Measurements from ENCODE around the gene STIM1.

Gene STIM1

GRCh38 chr11:4027746-4028145 is 172.3 kb downstream of the STIM1 start:
- Histone ChIP-seq H2AFZ (ENCODE audit: low read depth, low read length) (no peak overlapping the region), H3K4me1 (ENCODE audit: insufficient read depth, low read length) (no peaks in the 10 kb centered on the region), H3K27me3 (ENCODE audit: insufficient read depth, low read length, poor library complexity) (no peaks in the 10 kb centered on the region), H3K4me2 (ENCODE audit: insufficient read depth, low read length) (no peak overlapping the region), H3K36me3 (ENCODE audit: insufficient read depth, low read length) (peaks cover 31% of the 10 kb centered on the region; the same call in 1 of the 2 replicates), H3K79me2 (ENCODE audit: insufficient read depth, low read length) (no peaks in the 10 kb centered on the region), H3K27ac (ENCODE audit: low read length) (no peak overlapping the region), H4K20me1 (ENCODE audit: insufficient read depth, low read length) (no peaks in the 10 kb centered on the region), H3K9ac (ENCODE audit: low read depth, low read length) (no peak overlapping the region), H3K9me3 (ENCODE audit: insufficient read depth, low read length, severe bottlenecking) (peaks cover 5% of the 10 kb centered on the region), H3K4me3 (ENCODE audit: low read depth in 1 of 2, low read length in 2 of 2) (no peak overlapping the region)
- no peak for ATAC-seq (ENCODE audit: insufficient read depth, low read depth)
- DNase-seq, result no peak
- TF ChIP-seq CTCF (IDR thresholded peaks at IDR 0.05; ENCODE audit: borderline replicate concordance, extremely low read depth, low read length, poor library complexity, severe bottlenecking), result no peak
- TF ChIP-seq EZH2 (IDR thresholded peaks at IDR 0.05; ENCODE audit: borderline replicate concordance, low read depth, low read length, severe bottlenecking), result no peak

GRCh38 chr11:4030197-4030596 is 174.7 kb downstream of the STIM1 start:
- DNase-seq (no peak), ATAC-seq (ENCODE audit: insufficient read depth, low read depth) (no peak)
- H3K27me3 ChIP-seq (ENCODE audit: insufficient read depth, low read length, poor library complexity), result no peaks in the 10 kb centered on the region
- H3K9me3 ChIP-seq (ENCODE audit: insufficient read depth, low read length, severe bottlenecking), result peaks cover 7% of the 10 kb centered on the region
- no peak overlapping the region for H2AFZ ChIP-seq (ENCODE audit: low read depth, low read length)
- no peaks in the 10 kb centered on the region for H4K20me1 ChIP-seq (ENCODE audit: insufficient read depth, low read length)
- H3K4me2 ChIP-seq (ENCODE audit: insufficient read depth, low read length), result no peak overlapping the region
- no peak overlapping the region for H3K27ac ChIP-seq (ENCODE audit: low read length)
- TF ChIP-seq EZH2 (IDR thresholded peaks at IDR 0.05; ENCODE audit: borderline replicate concordance, low read depth, low read length, severe bottlenecking) (no peak), CTCF (IDR thresholded peaks at IDR 0.05; ENCODE audit: borderline replicate concordance, extremely low read depth, low read length, poor library complexity, severe bottlenecking) (no peak)
- no peak overlapping the region for H3K9ac ChIP-seq (ENCODE audit: low read depth, low read length)
- H3K4me3 ChIP-seq (ENCODE audit: low read depth in 1 of 2, low read length in 2 of 2), result no peak overlapping the region
- H3K36me3 ChIP-seq (ENCODE audit: insufficient read depth, low read length), result peaks cover 15% of the 10 kb centered on the region; the same call in 1 of the 2 replicates
- H3K4me1 ChIP-seq (ENCODE audit: insufficient read depth, low read length), result no peaks in the 10 kb centered on the region
- H3K79me2 ChIP-seq (ENCODE audit: insufficient read depth, low read length), result no peaks in the 10 kb centered on the region

- peaks cover 9% of the 10 kb centered on the region; the same call in 1 of the 2 replicates for H3K79me2 ChIP-seq (ENCODE audit: insufficient read depth, low read length)
- H4K20me1 ChIP-seq (ENCODE audit: insufficient read depth, low read length), result no peaks in the 10 kb centered on the region; the same call in 1 of the 2 replicates
- DNase-seq (no peak), ATAC-seq (ENCODE audit: insufficient read depth, low read depth) (no peak)
- no peak overlapping the region for H3K27ac ChIP-seq (ENCODE audit: low read length)
- H3K4me1 ChIP-seq (ENCODE audit: insufficient read depth, low read length), result no peaks in the 10 kb centered on the region
- H3K9ac ChIP-seq (ENCODE audit: low read depth, low read length), result no peak overlapping the region
- no peak overlapping the region for H3K4me3 ChIP-seq (ENCODE audit: low read depth in 1 of 2, low read length in 2 of 2)
- peaks cover 11% of the 10 kb centered on the region for H3K9me3 ChIP-seq (ENCODE audit: insufficient read depth, low read length, severe bottlenecking)
- no peak overlapping the region for H2AFZ ChIP-seq (ENCODE audit: low read depth, low read length)
- no peak for TF ChIP-seq EZH2 (IDR thresholded peaks at IDR 0.05; ENCODE audit: borderline replicate concordance, low read depth, low read length, severe bottlenecking)
- TF ChIP-seq CTCF (IDR thresholded peaks at IDR 0.05; ENCODE audit: borderline replicate concordance, extremely low read depth, low read length, poor library complexity, severe bottlenecking), result no peak
- no peaks in the 10 kb centered on the region for H3K27me3 ChIP-seq (ENCODE audit: insufficient read depth, low read length, poor library complexity)
- H3K36me3 ChIP-seq (ENCODE audit: insufficient read depth, low read length), result peaks cover 3% of the 10 kb centered on the region; the same call in 1 of the 2 replicates
- no peak overlapping the region for H3K4me2 ChIP-seq (ENCODE audit: insufficient read depth, low read length)
Observed at GRCh38 chr11:4032097-4032496, 176.6 kb downstream of the STIM1 start.

GRCh38 chr11:4035985-4036384 is 180.5 kb downstream of the STIM1 start:
- no peak overlapping the region for H3K9ac ChIP-seq (ENCODE audit: low read depth, low read length)
- peaks cover 11% of the 10 kb centered on the region for H3K9me3 ChIP-seq (ENCODE audit: insufficient read depth, low read length, severe bottlenecking)
- H4K20me1 ChIP-seq (ENCODE audit: insufficient read depth, low read length), result peaks cover 3% of the 10 kb centered on the region; the same call in 1 of the 2 replicates
- no peaks in the 10 kb centered on the region for H3K4me1 ChIP-seq (ENCODE audit: insufficient read depth, low read length)
- H3K4me3 ChIP-seq (ENCODE audit: low read depth in 1 of 2, low read length in 2 of 2), result no peak overlapping the region
- no peak overlapping the region for H2AFZ ChIP-seq (ENCODE audit: low read depth, low read length)
- H3K4me2 ChIP-seq (ENCODE audit: insufficient read depth, low read length), result no peak overlapping the region
- TF ChIP-seq CTCF (IDR thresholded peaks at IDR 0.05; ENCODE audit: borderline replicate concordance, extremely low read depth, low read length, poor library complexity, severe bottlenecking) (no peak), EZH2 (IDR thresholded peaks at IDR 0.05; ENCODE audit: borderline replicate concordance, low read depth, low read length, severe bottlenecking) (no peak)
- H3K36me3 ChIP-seq (ENCODE audit: insufficient read depth, low read length), result peaks cover 3% of the 10 kb centered on the region; the same call in 1 of the 2 replicates
- no peak for ATAC-seq (ENCODE audit: insufficient read depth, low read depth)
- DNase-seq, result no peak
- H3K27ac ChIP-seq (ENCODE audit: low read length), result no peak overlapping the region
- peaks cover 14% of the 10 kb centered on the region for H3K79me2 ChIP-seq (ENCODE audit: insufficient read depth, low read length)
- no peaks in the 10 kb centered on the region for H3K27me3 ChIP-seq (ENCODE audit: insufficient read depth, low read length, poor library complexity)

All from DND-41 (cell line).